BLaER1 treated with 17β-estradiol and CSF1 and Interleukin-3, amounts not matched to agents 10 nM and 100 nM (cell line): ENCODE data around the gene RTCB.

ENCODE experiments used
- H3K27ac ChIP-seq, 11 experiments: shearing (Covaris generic); formaldehyde crosslinking; 2 replicates each; pipeline ENCODE4 v1.8.1; 2022
- H3K27me3 ChIP-seq, 11 experiments: shearing (Covaris generic); formaldehyde crosslinking; 2 replicates each; pipeline ENCODE4 v1.8.1; 2022
- H3K36me3 ChIP-seq, 11 experiments: shearing (Covaris generic); formaldehyde crosslinking; 2 replicates each; pipeline ENCODE4 v1.8.1; 2022
- H3K4me1 ChIP-seq, 10 experiments: shearing (Covaris generic); formaldehyde crosslinking; 2 replicates each; pipeline ENCODE4 v1.8.1; 2022
- H3K4me2 ChIP-seq, 11 experiments: shearing (Covaris generic); formaldehyde crosslinking; 2 replicates each; pipeline ENCODE4 v1.8.1; 2022
- H3K4me3 ChIP-seq, 10 experiments: shearing (Covaris generic); formaldehyde crosslinking; 2 replicates each; pipeline ENCODE4 v1.8.1; 2022
- H3K9ac ChIP-seq, 11 experiments: shearing (Covaris generic); formaldehyde crosslinking; 2 replicates each; pipeline ENCODE4 v1.8.1; 2022
- H3K9me3 ChIP-seq, 11 experiments: shearing (Covaris generic); formaldehyde crosslinking; replicated peaks in 1 of 11; 2 replicates each; pipeline ENCODE4 v1.8.1; 2022
- H4K20me1 ChIP-seq, 11 experiments: shearing (Covaris generic); formaldehyde crosslinking; 2 replicates each; pipeline ENCODE4 v1.8.1; 2022
- Cebpa-rat ChIP-seq, 11 experiments: shearing (Covaris generic); IDR thresholded peaks; 2 replicates each; pipeline ENCODE4 v1.8.1; 2022

RTCB gene

DNA sequence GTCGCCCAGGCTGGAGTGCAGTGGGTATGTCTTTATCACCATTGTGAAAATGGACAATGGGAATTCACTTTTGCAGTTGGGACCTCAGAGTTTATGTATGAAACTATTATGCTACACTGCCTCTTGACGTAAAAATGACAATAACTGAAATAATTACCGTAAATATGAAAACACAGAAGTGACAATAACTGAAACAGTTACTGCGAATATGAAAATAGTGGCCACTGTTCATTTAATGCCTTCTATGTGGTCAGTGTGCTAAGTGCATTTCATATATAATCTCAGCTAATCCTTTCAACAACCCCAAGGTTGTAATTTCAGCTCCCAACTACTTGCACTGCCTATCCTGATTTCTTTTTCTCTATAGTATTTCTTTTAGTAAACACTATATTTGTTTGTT lies 5.9 kb upstream of the RTCB start:
- TF ChIP-seq Cebpa-rat (IDR thresholded peaks at IDR 0.05), result no peak
- Histone ChIP-seq H3K27ac (no peak overlapping the region), H3K4me3 (no peak overlapping the region), H3K9ac (no peak overlapping the region), H3K27me3 (no peaks in the 10 kb centered on the region), H4K20me1 (no peaks in the 10 kb centered on the region), H3K4me2 (no peak overlapping the region), H3K9me3 (no peaks in the 10 kb centered on the region), H3K4me1 (no peaks in the 10 kb centered on the region), H3K36me3 (no peaks in the 10 kb centered on the region)

DNA sequence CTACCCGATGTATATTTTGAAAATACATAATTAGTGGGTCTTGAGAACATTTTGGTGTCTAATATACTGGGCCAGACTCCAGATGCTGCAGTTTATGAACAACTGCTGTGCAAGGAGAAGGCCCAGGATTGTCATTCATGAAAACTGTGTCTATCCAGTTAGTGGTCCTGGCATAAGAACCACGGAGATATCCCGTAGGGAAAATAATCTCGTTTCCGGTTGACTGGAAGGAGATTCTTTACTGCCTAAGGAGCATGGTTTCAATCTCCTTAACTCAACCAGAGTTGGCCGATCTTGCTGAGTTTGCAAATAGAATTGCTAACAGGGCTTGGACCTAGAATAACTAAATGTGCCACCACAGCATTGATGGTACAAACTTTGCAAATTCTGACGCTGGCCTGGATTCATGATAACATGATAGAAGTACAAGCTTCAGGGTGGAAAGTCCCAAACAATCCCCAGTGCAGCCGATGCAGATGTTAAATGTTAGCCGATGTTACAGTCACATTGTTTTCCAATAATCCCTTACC lies 4.6 kb upstream of the RTCB start:
- peaks cover 0 to 3% (median 0%) of the 10 kb centered on the region in 11 experiments; a peak in 3 of 22 replicates for H4K20me1 ChIP-seq
- no peak overlapping the region for H3K9ac ChIP-seq

GRCh38 chr22:32414191-32414590 lies 2.1 kb upstream of the RTCB start:
- H3K9ac ChIP-seq, result no peak overlapping the region
- H3K4me3 ChIP-seq, result no peak overlapping the region
- H3K9me3 ChIP-seq, result no peaks in the 10 kb centered on the region
- no peaks in the 10 kb centered on the region for H3K27me3 ChIP-seq
- H4K20me1 ChIP-seq, result peaks cover 0 to 25% (median 15%) of the 10 kb centered on the region in 11 experiments; a peak in 12 of 22 replicates
- H3K4me2 ChIP-seq, result no peak overlapping the region
- peaks cover 13 to 27% (median 20%) of the 10 kb centered on the region in 10 experiments for H3K4me1 ChIP-seq
- H3K36me3 ChIP-seq, result peaks cover 0 to 16% (median 7%) of the 10 kb centered on the region in 11 experiments; a peak in 11 of 22 replicates
- no peak overlapping the region for H3K27ac ChIP-seq
- TF ChIP-seq Cebpa-rat (IDR thresholded peaks at IDR 0.05), result no peak

More for the DNA sequence above, 4.6 kb upstream of the RTCB start:
- Histone ChIP-seq H3K4me3 (no peak overlapping the region), H3K9me3 (no peaks in the 10 kb centered on the region), H3K27ac (no peak overlapping the region), H3K4me1 (peaks cover 0 to 6% (median 6%) of the 10 kb centered on the region in 10 experiments; a peak in 9 of 20 replicates), H3K36me3 (no peaks in the 10 kb centered on the region), H3K4me2 (no peak overlapping the region), H3K27me3 (no peaks in the 10 kb centered on the region)
- TF ChIP-seq Cebpa-rat (IDR thresholded peaks at IDR 0.05), result no peak

DNA sequence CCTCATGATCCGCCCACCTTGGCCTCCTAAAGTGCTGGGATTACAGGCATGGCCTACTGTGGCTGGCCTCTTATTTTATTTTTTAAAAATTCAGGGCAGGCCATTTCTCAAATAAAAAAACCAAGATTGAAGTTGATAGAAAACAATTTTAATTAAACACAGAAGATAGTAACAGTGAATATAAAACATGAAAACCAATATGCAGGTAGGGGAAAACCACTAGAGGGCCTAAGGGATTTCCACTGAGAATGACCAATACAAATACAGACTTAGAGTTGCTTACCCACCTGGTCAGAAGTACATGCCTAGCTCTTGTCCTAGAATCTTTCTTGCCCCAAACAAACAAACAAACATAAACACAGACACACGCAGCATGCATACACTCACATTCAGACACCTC lies 1.7 kb upstream of the RTCB start:
- Histone ChIP-seq H3K36me3 (peaks cover 1 to 21% (median 10%) of the 10 kb centered on the region in 11 experiments; a peak in 21 of 22 replicates), H3K27ac (no peak overlapping the region), H3K9ac (no peak overlapping the region), H3K9me3 (no peaks in the 10 kb centered on the region), H3K4me3 (no peak overlapping the region), H3K4me1 (peaks cover 13 to 32% (median 20%) of the 10 kb centered on the region in 10 experiments), H3K27me3 (no peaks in the 10 kb centered on the region), H4K20me1 (peaks cover 0 to 30% (median 15%) of the 10 kb centered on the region in 11 experiments; a peak in 12 of 22 replicates), H3K4me2 (no peak overlapping the region)
- TF ChIP-seq Cebpa-rat (IDR thresholded peaks at IDR 0.05), result no peak

GRCh38 chr22:32411402-32411801 lies 645 bp downstream of the RTCB start:
- Histone ChIP-seq H3K4me3 (peak overlapping the region; percentile 83 to 100 (median 94)), H3K4me2 (peak overlapping the region; percentile 78 to 98 (median 91)), H3K36me3 (peaks cover 16 to 44% (median 33%) of the 10 kb centered on the region in 11 experiments), H3K4me1 (peaks cover 27 to 54% (median 32%) of the 10 kb centered on the region in 10 experiments), H3K27me3 (no peaks in the 10 kb centered on the region), H4K20me1 (peaks cover 0 to 45% (median 19%) of the 10 kb centered on the region in 11 experiments; a peak in 12 of 22 replicates), H3K27ac (peak overlapping the region; percentile 64 to 85 (median 82)), H3K9me3 (no peaks in the 10 kb centered on the region), H3K9ac (peak overlapping the region; percentile 87 to 95 (median 92))
- TF ChIP-seq Cebpa-rat (IDR thresholded peaks at IDR 0.05), result no peak

GRCh38 chr22:32410459-32410858 lies 1.6 kb downstream of the RTCB start:
- peak overlapping the region; percentile 83 to 100 (median 94) for H3K4me3 ChIP-seq

DNA sequence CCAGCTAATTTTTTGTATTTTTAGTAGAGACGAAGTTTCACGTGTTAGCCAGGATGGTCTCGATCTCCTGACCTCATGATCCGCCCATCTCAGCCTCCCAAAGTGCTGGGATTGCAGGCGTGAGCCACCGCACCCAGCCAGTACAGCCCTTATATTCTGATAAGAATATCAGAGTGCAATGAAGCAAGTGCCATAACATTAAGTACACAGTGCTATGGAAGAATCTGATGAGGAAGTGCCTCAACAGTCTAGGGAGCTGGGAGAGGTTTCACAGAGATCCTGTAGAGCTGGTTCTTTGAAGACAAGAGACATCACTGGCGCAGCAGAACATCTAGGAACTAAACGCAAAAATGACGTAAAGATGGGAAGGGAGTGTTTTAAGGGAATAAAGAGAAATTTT lies 2.1 kb downstream of the RTCB start:
- peaks cover 31 to 58% (median 47%) of the 10 kb centered on the region in 11 experiments for H3K36me3 ChIP-seq
- TF ChIP-seq Cebpa-rat (IDR thresholded peaks at IDR 0.05), result no peak
- H4K20me1 ChIP-seq, result peaks cover 0 to 45% (median 19%) of the 10 kb centered on the region in 11 experiments; a peak in 12 of 22 replicates
- H3K9me3 ChIP-seq, result no peaks in the 10 kb centered on the region
- H3K27me3 ChIP-seq, result no peaks in the 10 kb centered on the region
- peak overlapping the region in 6 of 10 experiments; percentile 87 to 100 (median 92); a peak in 6 of 20 replicates for H3K4me3 ChIP-seq
- peak overlapping the region; percentile 78 to 98 (median 91); a peak in 20 of 22 replicates for H3K4me2 ChIP-seq
- peaks cover 27 to 63% (median 33%) of the 10 kb centered on the region in 10 experiments for H3K4me1 ChIP-seq
- H3K27ac ChIP-seq, result no peak overlapping the region
- peak overlapping the region in 5 of 11 experiments; percentile 90 to 95 (median 92); a peak in 6 of 22 replicates for H3K9ac ChIP-seq

More at GRCh38 chr22:32410459-32410858, 1.6 kb downstream of the RTCB start:
- Histone ChIP-seq H3K36me3 (peaks cover 26 to 53% (median 42%) of the 10 kb centered on the region in 11 experiments), H3K9me3 (no peaks in the 10 kb centered on the region), H3K27ac (peak overlapping the region in 4 of 11 experiments; percentile 79 to 85 (median 83); a peak in 2 of 22 replicates), H3K27me3 (no peaks in the 10 kb centered on the region), H3K9ac (peak overlapping the region; percentile 87 to 95 (median 92); a peak in 21 of 22 replicates), H3K4me1 (peaks cover 27 to 63% (median 33%) of the 10 kb centered on the region in 10 experiments), H4K20me1 (peaks cover 0 to 45% (median 19%) of the 10 kb centered on the region in 11 experiments; a peak in 12 of 22 replicates), H3K4me2 (peak overlapping the region; percentile 78 to 98 (median 91))
- TF ChIP-seq Cebpa-rat (IDR thresholded peaks at IDR 0.05), result no peak

DNA sequence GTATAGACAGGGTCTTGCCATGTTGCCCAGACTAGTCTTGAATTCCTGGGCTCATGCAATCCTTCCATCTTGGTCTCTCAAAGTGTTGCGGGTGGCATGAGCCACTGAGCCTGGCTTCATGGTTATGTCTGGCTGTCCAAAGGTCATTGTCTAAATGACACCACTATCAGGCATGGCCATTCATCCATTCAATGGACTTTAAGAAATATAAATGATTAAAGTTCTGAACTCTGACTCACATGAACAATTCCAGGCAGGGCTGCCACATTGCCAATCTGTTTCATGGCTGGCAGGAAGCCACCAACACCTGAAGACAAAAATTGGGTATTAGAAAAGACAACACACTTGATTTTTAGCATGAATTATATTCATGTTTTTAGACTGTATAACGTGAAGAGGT lies 4.1 kb downstream of the RTCB start:
- peaks cover 50 to 79% (median 68%) of the 10 kb centered on the region in 11 experiments for H3K36me3 ChIP-seq

GRCh38 chr22:32407312-32407711 lies 4.7 kb downstream of the RTCB start:
- Histone ChIP-seq H3K4me3 (peak overlapping the region in 3 of 10 experiments; percentile 17 to 26 (median 23); a peak in 4 of 20 replicates), H3K9me3 (no peaks in the 10 kb centered on the region), H3K4me2 (peak overlapping the region in 9 of 11 experiments; percentile 4 to 95 (median 73); a peak in 15 of 22 replicates), H3K27me3 (no peaks in the 10 kb centered on the region), H3K36me3 (peaks cover 56 to 85% (median 74%) of the 10 kb centered on the region in 11 experiments), H3K27ac (peak overlapping the region in 7 of 11 experiments; percentile 8 to 68 (median 50); a peak in 11 of 22 replicates), H4K20me1 (peaks cover 0 to 45% (median 19%) of the 10 kb centered on the region in 11 experiments; a peak in 12 of 22 replicates), H3K4me1 (peaks cover 24 to 58% (median 32%) of the 10 kb centered on the region in 10 experiments), H3K9ac (peak overlapping the region in 2 of 11 experiments; percentile 37 to 54; a peak in 3 of 22 replicates)
- no peak for TF ChIP-seq Cebpa-rat (IDR thresholded peaks at IDR 0.05)

More for the DNA sequence above, 4.1 kb downstream of the RTCB start:
- Histone ChIP-seq H3K9me3 (no peaks in the 10 kb centered on the region), H3K4me1 (peaks cover 27 to 63% (median 33%) of the 10 kb centered on the region in 10 experiments), H3K4me3 (peak overlapping the region in 4 of 10 experiments; percentile 4 to 26 (median 20); a peak in 2 of 20 replicates), H3K27ac (peak overlapping the region in 7 of 11 experiments; percentile 8 to 68 (median 50); a peak in 10 of 22 replicates), H3K27me3 (no peaks in the 10 kb centered on the region), H4K20me1 (peaks cover 0 to 45% (median 19%) of the 10 kb centered on the region in 11 experiments; a peak in 12 of 22 replicates), H3K4me2 (peak overlapping the region in 10 of 11 experiments; percentile 4 to 95 (median 64); a peak in 14 of 22 replicates), H3K9ac (peak overlapping the region in 2 of 11 experiments; percentile 37 to 54; a peak in 4 of 22 replicates)
- TF ChIP-seq Cebpa-rat (IDR thresholded peaks at IDR 0.05), result no peak
